Mammary epithelial cell (primary cell): ENCODE data around the gene KLRF1.

Experiments used
- CTCF ChIP-seq, 2 donors: IDR thresholded peaks in 1 of 2; conservative IDR thresholded peaks in 1 of 2; 2 replicates each; pipeline ENCODE4 v1.5.1; 2011 to 2012; ENCODE audit warnings: inconsistent platforms in 2 of 2, low read length in 2 of 2, mild to moderate bottlenecking in 2 of 2, control low read depth in 1 of 2, low read depth in 1 of 2; ENCODE audit not compliant: insufficient read depth in 1 of 2; ENCODE audit errors: extremely low read depth in 1 of 2
- EZH2 ChIP-seq: IDR thresholded peaks from 2 replicates; pipeline ENCODE4 v1.6.1; 2012; ENCODE audit warnings: low read length, inconsistent platforms, borderline replicate concordance

GRCh38 chr12:9795945-9796344 is 31.3 kb upstream of the KLRF1 start:
- no peak for TF ChIP-seq CTCF (conservative IDR thresholded peaks at IDR 0.05 in 1 of 2, IDR thresholded peaks at IDR 0.05 in 1 of 2; ENCODE audit: extremely low read depth in 1 of 2, insufficient read depth in 1 of 2, low read depth in 1 of 2, low read length in 2 of 2)
- TF ChIP-seq EZH2 = no peak
